Measurements from ENCODE around the gene FOXD2.

DNA sequence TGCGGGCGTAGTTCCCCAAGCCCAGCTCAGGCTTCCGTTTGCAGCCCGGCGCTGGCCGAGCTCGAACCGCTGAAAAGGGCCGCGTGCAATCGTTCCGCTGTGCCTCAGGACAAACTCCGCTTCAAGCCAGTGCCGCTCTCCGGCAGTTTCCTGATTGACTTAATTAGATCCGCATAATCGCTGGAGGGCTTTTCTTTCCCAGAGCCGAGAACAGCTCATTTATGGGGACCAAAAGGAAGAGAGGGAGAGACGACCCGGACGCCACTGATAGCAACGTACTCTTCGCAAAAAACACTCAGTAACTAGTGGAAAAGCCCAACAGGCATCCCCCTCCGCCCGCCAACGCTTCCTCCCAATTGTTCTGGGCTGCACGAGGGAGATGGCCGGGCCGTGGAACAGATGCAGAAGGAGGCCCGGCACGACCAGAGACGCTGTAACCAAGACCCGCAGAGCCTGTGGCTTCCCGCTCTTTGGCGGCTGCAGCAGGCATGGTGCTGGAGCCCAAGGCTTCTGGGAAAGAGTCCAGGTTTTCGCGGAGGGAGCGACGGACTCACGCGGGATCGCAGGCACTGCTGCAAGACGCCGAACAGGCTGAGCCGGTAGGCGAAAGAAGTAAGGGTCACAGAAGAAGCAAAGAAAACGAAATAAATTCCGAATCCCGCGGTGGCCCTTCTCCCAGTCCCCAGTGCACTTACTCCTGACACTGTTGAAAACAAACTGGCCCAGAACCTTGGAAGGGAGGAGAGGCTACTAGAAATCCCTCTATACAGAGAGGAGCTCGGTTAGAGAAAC, 3.6 kb upstream of the FOXD2 start:
- TF ChIP-seq, protein P1, sequence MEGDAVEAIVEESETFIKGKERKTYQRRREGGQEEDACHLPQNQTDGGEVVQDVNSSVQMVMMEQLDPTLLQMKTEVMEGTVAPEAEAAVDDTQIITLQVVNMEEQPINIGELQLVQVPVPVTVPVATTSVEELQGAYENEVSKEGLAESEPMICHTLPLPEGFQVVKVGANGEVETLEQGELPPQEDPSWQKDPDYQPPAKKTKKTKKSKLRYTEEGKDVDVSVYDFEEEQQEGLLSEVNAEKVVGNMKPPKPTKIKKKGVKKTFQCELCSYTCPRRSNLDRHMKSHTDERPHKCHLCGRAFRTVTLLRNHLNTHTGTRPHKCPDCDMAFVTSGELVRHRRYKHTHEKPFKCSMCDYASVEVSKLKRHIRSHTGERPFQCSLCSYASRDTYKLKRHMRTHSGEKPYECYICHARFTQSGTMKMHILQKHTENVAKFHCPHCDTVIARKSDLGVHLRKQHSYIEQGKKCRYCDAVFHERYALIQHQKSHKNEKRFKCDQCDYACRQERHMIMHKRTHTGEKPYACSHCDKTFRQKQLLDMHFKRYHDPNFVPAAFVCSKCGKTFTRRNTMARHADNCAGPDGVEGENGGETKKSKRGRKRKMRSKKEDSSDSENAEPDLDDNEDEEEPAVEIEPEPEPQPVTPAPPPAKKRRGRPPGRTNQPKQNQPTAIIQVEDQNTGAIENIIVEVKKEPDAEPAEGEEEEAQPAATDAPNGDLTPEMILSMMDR (IDR thresholded peaks at IDR 0.05), result no peak
- TF ChIP-seq POLR2A (IDR thresholded peaks at IDR 0.05), result no peak
